ENCODE measurements around the gene PTH2R.
"Not testable (repeated sequence)": the region's sequence is repeated elsewhere in the genome, so short reads cannot be mapped to it uniquely, and the experiment has no call there.

PTH2R gene

GRCh38 chr2:208406474-208407451 lies at the start of gene PTH2R:
Gene PTH2R (plus strand): TSS chr2:208406792. CDS start chr2:208407044, 252 bp downstream.
- peak; percentile 51 for DNase-seq

GRCh38 chr2:208356846-208357574 lies 49.6 kb upstream of the PTH2R start:
- DNase-seq, result no peak

- no peak for DNase-seq
Observed at GRCh38 chr2:208358758-208359631, 47.6 kb upstream of the PTH2R start.

GRCh38 chr2:208359632-208359986 lies 47.0 kb upstream of the PTH2R start:
- no peak for DNase-seq

GRCh38 chr2:208360259-208361076 lies 46.1 kb upstream of the PTH2R start:
- DNase-seq, result no peak

- no peak for DNase-seq
Observed at GRCh38 chr2:208361077-208361441, 45.5 kb upstream of the PTH2R start.

- no peak for DNase-seq
Observed at GRCh38 chr2:208363485-208363884, 43.1 kb upstream of the PTH2R start.

GRCh38 chr2:208366215-208367127 lies 40.1 kb upstream of the PTH2R start:
- DNase-seq, result no peak

- no peak for DNase-seq
Observed at GRCh38 chr2:208369091-208369490, 37.5 kb upstream of the PTH2R start.

GRCh38 chr2:208370881-208371633 lies 35.5 kb upstream of the PTH2R start:
- no peak for DNase-seq

- DNase-seq, result no peak
Observed at GRCh38 chr2:208371634-208371935, 35.0 kb upstream of the PTH2R start.

- DNase-seq, result no peak
Observed at GRCh38 chr2:208373460-208374089, 33.0 kb upstream of the PTH2R start.

GRCh38 chr2:208375491-208376068 lies 31.0 kb upstream of the PTH2R start:
- no peak for DNase-seq

GRCh38 chr2:208377344-208377860 lies 29.2 kb upstream of the PTH2R start:
- DNase-seq, result not testable (repeated sequence)

- no peak for DNase-seq
Observed at GRCh38 chr2:208379192-208379591, 27.4 kb upstream of the PTH2R start.

- no peak for DNase-seq
Observed at GRCh38 chr2:208384637-208385036, 22.0 kb upstream of the PTH2R start.

GRCh38 chr2:208386541-208386940 lies 20.1 kb upstream of the PTH2R start:
- DNase-seq, result no peak

- no peak for DNase-seq
Observed at GRCh38 chr2:208389940-208390339, 16.7 kb upstream of the PTH2R start.

GRCh38 chr2:208392300-208392699 lies 14.3 kb upstream of the PTH2R start:
- DNase-seq, result no peak

Measured in activated CD8-positive, alpha-beta memory T cell treated with anti-CD3 and anti-CD28 coated beads, Interleukin-2, amount 50 U/mL, for 48 hours (primary cell).